Gastrocnemius medialis (tissue), 4 donors: Measurements from ENCODE around the gene RNU6-8. TPM values are rescaled to one million over a fixed set of nuclear protein-coding genes. Genes with fewer than 3 reads are reported as not detected.

Experiments
- ATAC-seq, 2 donors: fragments of 150-250 bp; one replicate each; pipeline ENCODE4 v1.9.1; 2016
- DNase-seq, 2 donors: peaks; one replicate each; pipeline ENCODE4 v3.0.0-alpha.2; 2019
- H3K27ac ChIP-seq, 4 donors: fragments of 200-600 bp; sonication (generic); 1 replicate in 1 of 4; 2 replicates in 3 of 4; pipeline ENCODE4 v1.5.1; 2016 to 2018; ENCODE audit warnings: mild to moderate bottlenecking in 2 of 4, moderate library complexity in 1 of 4
- H3K27me3 ChIP-seq, 3 donors: fragments of 200-600 bp; sonication (generic) in 2 of 3; 1 replicate in 1 of 3; 2 replicates in 2 of 3; pipeline versions ENCODE4 v1.5.1 to v1.6.0; 2016 to 2019; ENCODE audit warnings: mild to moderate bottlenecking in 1 of 3, moderate library complexity in 1 of 3
- H3K36me3 ChIP-seq, 2 donors: fragments of 200-600 bp; sonication (generic) in 1 of 2; one replicate each; pipeline ENCODE4 v1.5.1; 2017 to 2018
- H3K4me1 ChIP-seq, 2 donors: fragments of 200-600 bp; sonication (generic) in 1 of 2; one replicate each; pipeline ENCODE4 v1.5.1; 2016 to 2017; ENCODE audit warnings: mild to moderate bottlenecking in 2 of 2
- H3K4me3 ChIP-seq, 4 donors: fragments of 200-600 bp; sonication (generic) in 3 of 4; 1 replicate in 1 of 4; 2 replicates in 3 of 4; pipeline ENCODE4 v1.5.1; 2016 to 2019; ENCODE audit warnings: mild to moderate bottlenecking in 2 of 4
- H3K9me3 ChIP-seq, 3 donors: fragments of 200-600 bp; sonication (generic) in 2 of 3; 1 replicate in 1 of 3; 2 replicates in 2 of 3; pipeline ENCODE4 v1.5.1; 2016 to 2019
- CTCF ChIP-seq, 5 experiments: fragments of 450-650 bp in 3 of 5; fragments of 200-600 bp in 2 of 5; sonication (generic) in 2 of 5; IDR thresholded peaks in 4 of 5; conservative IDR thresholded peaks in 1 of 5; 1 replicate in 4 of 5; 2 replicates in 1 of 5; pipeline ENCODE4 v1.5.1; 2016 to 2019; ENCODE audit warnings: antibody characterized with exemption in 5 of 5, mild to moderate bottlenecking in 3 of 5, moderate library complexity in 3 of 5
- POLR2A ChIP-seq, 2 donors: fragments of 450-650 bp; IDR thresholded peaks; one replicate each; pipeline ENCODE4 v1.6.1; 2017; ENCODE audit warnings: antibody characterized with exemption in 2 of 2, mild to moderate bottlenecking in 2 of 2, moderate library complexity in 2 of 2
- in situ Hi-C, 4 donors: fragments of 200-750 bp; cut with MboI; loops; one replicate each; pipeline versions ENCODE4 v1.15.0 to v1.8.0; 2017; ENCODE audit warnings: low sequenced_read_pairs in 4 of 4
- intact Hi-C: fragments of 100-400 bp; cut with DNase I; formaldehyde crosslinking; loops from one replicate; pipeline ENCODE4 v1.15.1; 2023; ENCODE audit warnings: low total_unique reads
- total RNA-seq, 4 donors: library from RNA; depleted of rRNA; stranded (reverse); fragments of >200 nt; gene quantifications; one replicate each; pipeline versions ENCODE4 v1.1.0 to v1.2.3, GENCODE V29; 2016

RNU6-8 gene
- total RNA-seq, 4 donors from 2014 or later: not detected

DNA sequence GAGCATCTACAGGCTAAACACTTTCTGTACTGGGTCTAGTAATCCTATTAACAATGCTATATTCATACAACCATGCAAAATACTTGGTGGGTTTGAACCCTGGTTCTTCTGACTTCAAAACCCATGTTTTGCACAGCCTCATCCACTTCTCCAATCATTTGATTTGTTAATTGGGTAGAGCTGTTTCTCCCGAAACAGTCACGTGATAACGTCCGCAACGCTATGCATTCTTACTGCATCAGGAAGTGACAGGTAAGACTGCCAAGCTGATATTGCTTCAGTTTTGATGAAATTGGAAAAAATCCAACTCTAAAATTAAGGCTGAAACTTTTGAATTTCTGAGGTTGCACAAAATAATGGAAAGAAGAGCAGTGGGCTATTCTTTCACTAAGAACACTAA is 31.6 kb downstream of the RNU6-8 start:
- DNase-seq (no peak), ATAC-seq (no peak)
- intact Hi-C loops: no loop called here
- Histone ChIP-seq H3K36me3 (no peaks in the 10 kb centered on the region), H3K27me3 (no peaks in the 10 kb centered on the region), H3K4me1 (no peaks in the 10 kb centered on the region), H3K9me3 (no peaks in the 10 kb centered on the region), H3K27ac (no peak overlapping the region), H3K4me3 (no peak overlapping the region)
- in situ Hi-C loops: no loop called here
- TF ChIP-seq POLR2A (IDR thresholded peaks at IDR 0.05): no peak
- TF ChIP-seq CTCF (IDR thresholded peaks at IDR 0.05 in 4 of 5, conservative IDR thresholded peaks at IDR 0.05 in 1 of 5): no peak

DNA sequence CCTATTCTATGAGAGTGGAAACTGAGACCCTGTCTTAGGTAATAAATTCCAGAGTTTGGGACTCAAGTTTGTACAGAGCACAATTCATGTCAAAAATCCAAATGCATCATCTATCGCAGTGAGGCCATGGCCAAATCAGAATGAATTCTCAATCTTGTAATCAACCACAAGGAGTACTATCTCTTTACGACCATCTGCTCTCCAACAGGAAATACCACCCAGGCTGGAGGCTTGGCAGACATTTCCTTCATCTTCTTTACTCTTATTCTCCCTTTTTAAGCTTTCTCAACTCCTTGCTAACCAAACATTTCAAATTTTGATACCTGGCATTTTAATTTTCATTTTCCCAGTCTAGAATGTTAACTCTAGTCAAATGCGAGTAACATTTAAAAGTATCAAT is 33.9 kb downstream of the RNU6-8 start:
- H3K4me3 ChIP-seq: no peak overlapping the region
- no peaks in the 10 kb centered on the region for H3K4me1 ChIP-seq
- intact Hi-C loops: no loop called here
- no peaks in the 10 kb centered on the region for H3K9me3 ChIP-seq
- ATAC-seq (no peak), DNase-seq (no peak)
- no peaks in the 10 kb centered on the region for H3K36me3 ChIP-seq
- H3K27me3 ChIP-seq: no peaks in the 10 kb centered on the region
- no peak overlapping the region for H3K27ac ChIP-seq
- in situ Hi-C loops: no loop called here
- TF ChIP-seq CTCF (IDR thresholded peaks at IDR 0.05 in 4 of 5, conservative IDR thresholded peaks at IDR 0.05 in 1 of 5) (no peak), POLR2A (IDR thresholded peaks at IDR 0.05) (no peak)

- DNase-seq (no peak), ATAC-seq (no peak)
- no peaks in the 10 kb centered on the region for H3K9me3 ChIP-seq
- in situ Hi-C loops: no loop called here
- H3K4me3 ChIP-seq: no peak overlapping the region
- no peaks in the 10 kb centered on the region for H3K36me3 ChIP-seq
- TF ChIP-seq CTCF (IDR thresholded peaks at IDR 0.05 in 4 of 5, conservative IDR thresholded peaks at IDR 0.05 in 1 of 5) (no peak), POLR2A (IDR thresholded peaks at IDR 0.05) (no peak)
- no peaks in the 10 kb centered on the region for H3K27me3 ChIP-seq
- no peak overlapping the region for H3K27ac ChIP-seq
- intact Hi-C loops: no loop called here
- no peaks in the 10 kb centered on the region for H3K4me1 ChIP-seq
Observed at GRCh38 chr14:32167907-32168306, 35.2 kb downstream of the RNU6-8 start.

GRCh38 chr14:32166924-32167323 is 36.1 kb downstream of the RNU6-8 start:
- TF ChIP-seq POLR2A (IDR thresholded peaks at IDR 0.05) (no peak), CTCF (IDR thresholded peaks at IDR 0.05 in 4 of 5, conservative IDR thresholded peaks at IDR 0.05 in 1 of 5) (no peak)
- H3K27me3 ChIP-seq: no peaks in the 10 kb centered on the region
- in situ Hi-C loops: no loop called here
- no peaks in the 10 kb centered on the region for H3K9me3 ChIP-seq
- H3K27ac ChIP-seq: no peak overlapping the region
- no peak for DNase-seq
- intact Hi-C loops: no loop called here
- H3K4me3 ChIP-seq: no peak overlapping the region
- H3K36me3 ChIP-seq: no peaks in the 10 kb centered on the region
- ATAC-seq: no peak
- no peaks in the 10 kb centered on the region for H3K4me1 ChIP-seq

DNA sequence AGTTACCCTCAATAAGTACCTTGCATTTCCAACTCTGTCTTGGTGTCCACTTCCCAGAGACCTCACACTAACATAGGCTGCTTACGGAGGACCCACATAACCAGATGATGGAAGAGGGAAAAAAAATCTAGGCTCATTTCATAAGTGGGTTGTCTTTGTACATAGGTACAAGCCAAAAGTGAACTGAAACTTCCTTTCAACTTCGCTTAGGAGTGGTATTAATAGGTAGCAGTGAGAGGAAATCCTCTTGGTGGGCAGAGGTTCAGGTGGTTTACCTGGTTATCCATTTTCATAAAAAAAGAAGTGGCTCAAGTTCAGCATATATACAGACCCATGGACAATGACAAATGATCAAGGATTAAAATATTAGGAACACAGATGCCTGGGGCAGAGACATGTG is 37.0 kb downstream of the RNU6-8 start:
- in situ Hi-C loops (no loop called here), intact Hi-C loops (no loop called here)
- ATAC-seq: no peak
- no peaks in the 10 kb centered on the region for H3K4me1 ChIP-seq
- H3K36me3 ChIP-seq: no peaks in the 10 kb centered on the region
- H3K4me3 ChIP-seq: no peak overlapping the region
- no peak overlapping the region for H3K27ac ChIP-seq
- H3K9me3 ChIP-seq: no peaks in the 10 kb centered on the region
- no peak for DNase-seq
- H3K27me3 ChIP-seq: no peaks in the 10 kb centered on the region
- TF ChIP-seq POLR2A (IDR thresholded peaks at IDR 0.05) (no peak), CTCF (IDR thresholded peaks at IDR 0.05 in 4 of 5, conservative IDR thresholded peaks at IDR 0.05 in 1 of 5) (no peak)
